Calu3 (cell line): ENCODE measurements around the gene VPS37D. TPM values are rescaled to one million over a fixed set of nuclear protein-coding genes. Genes with fewer than 3 reads are reported as not detected.

Source experiments
- BruUV-seq: library from RNA; stranded (reverse); fragments of 400-500 nt; replicated peaks from 2 replicates; lab custom pipeline; 2021; lab: Mats Ljungman, UMichigan
- CTCF ChIA-PET: fragments of 300-600 bp; sonication (Branson Sonifier 250); formaldehyde crosslinking; loops from one replicate; lab custom pipeline; 2022; ENCODE audit warnings: antibody characterized with exemption; lab: Charles Lee
- DNase-seq: peaks from one replicate; pipeline ENCODE4 v3.0.0; 2022
- H3K27ac Mint-ChIP-seq: one replicate; pipeline ENCODE4 v1.8.0; 2022; ENCODE audit warnings: mixed read lengths; ENCODE audit not compliant: unreplicated experiment
- H3K27me3 Mint-ChIP-seq: one replicate; pipeline ENCODE4 v1.8.0; 2022; ENCODE audit warnings: mixed read lengths; ENCODE audit not compliant: unreplicated experiment
- H3K36me3 Mint-ChIP-seq: one replicate; pipeline ENCODE4 v1.8.0; 2022; ENCODE audit warnings: mild to moderate bottlenecking, moderate library complexity, mixed read lengths; ENCODE audit not compliant: insufficient read depth, unreplicated experiment
- H3K4me1 Mint-ChIP-seq: one replicate; pipeline ENCODE4 v1.8.0; 2022; ENCODE audit warnings: mild to moderate bottlenecking, low read depth, mixed read lengths; ENCODE audit not compliant: unreplicated experiment
- H3K4me3 Mint-ChIP-seq: one replicate; pipeline ENCODE4 v1.8.0; 2022; ENCODE audit warnings: mild to moderate bottlenecking, low read depth, moderate library complexity, mixed read lengths; ENCODE audit not compliant: unreplicated experiment
- H3K9me3 Mint-ChIP-seq: one replicate; pipeline ENCODE4 v1.8.0; 2022; ENCODE audit warnings: low read depth, mixed read lengths; ENCODE audit not compliant: unreplicated experiment
- intact Hi-C: fragments of 100-400 bp; cut with micrococcal nuclease; formaldehyde crosslinking; loops from one replicate; pipeline ENCODE4 v1.10.0; 2022; ENCODE audit not compliant: unreplicated experiment
- total RNA-seq: library from RNA; stranded (reverse); gene quantifications from 2 replicates; pipeline ENCODE4 v1.2.3, GENCODE V29; 2022
- TF ChIP-seq, protein P1 (sequence below): fragments of 200-600 bp; IDR thresholded peaks from one replicate; pipeline ENCODE4 v1.8.0; 2022; ENCODE audit warnings: antibody characterized with exemption; ENCODE audit not compliant: unreplicated experiment

VPS37D gene
- total RNA-seq, 1 experiment from 2014 or later: 0.94 TPM

DNA sequence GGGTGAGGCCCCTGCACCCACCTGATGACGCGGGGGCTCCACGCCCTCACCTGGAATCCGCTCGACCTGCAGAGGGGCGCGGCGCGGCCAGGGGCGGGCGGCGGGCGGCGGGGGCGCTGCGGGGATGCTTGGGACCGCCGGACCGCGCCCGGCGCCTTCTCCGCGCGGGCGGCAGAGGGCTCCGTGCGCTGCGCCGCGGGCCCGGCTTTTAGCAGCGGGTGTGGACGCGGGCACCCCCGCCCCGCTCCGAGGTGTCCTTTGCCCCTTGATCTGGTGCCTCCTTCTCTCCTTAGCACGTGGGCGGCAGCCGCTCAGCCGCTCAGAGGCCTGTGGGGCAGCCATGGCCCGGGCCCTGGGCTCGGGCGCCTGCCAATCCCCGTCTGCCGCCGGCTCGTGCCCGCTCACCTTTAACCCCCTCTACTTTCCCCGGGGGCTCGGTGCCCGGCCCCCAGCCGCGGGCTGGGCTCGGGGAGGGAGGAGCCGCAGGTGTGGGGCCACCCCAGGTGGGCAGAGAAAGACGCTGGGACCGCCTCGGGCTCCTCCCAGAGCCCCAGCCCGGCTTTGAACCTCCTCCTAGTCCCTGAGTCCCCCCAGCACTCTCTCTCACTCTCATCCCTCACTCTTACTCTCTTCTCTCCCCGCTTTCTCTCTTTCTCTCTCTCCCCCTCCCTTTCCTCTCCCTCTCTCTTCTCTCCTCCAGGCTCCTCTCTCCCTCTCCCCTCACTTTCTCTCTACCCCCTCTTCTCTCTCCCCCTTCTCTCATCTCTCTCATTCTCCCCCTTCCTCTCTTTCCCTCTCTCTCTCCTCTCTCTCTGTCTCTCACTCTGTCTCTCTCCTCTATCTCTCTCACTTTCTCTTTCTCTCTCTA, 19.7 kb upstream of the VPS37D start:
- Mint-ChIP-seq H3K27me3 (peaks cover 54% of the 10 kb centered on the region), H3K4me1 (peaks cover 6% of the 10 kb centered on the region), H3K4me3 (peak overlapping the region; percentile 55), H3K36me3 (no peaks in the 10 kb centered on the region), H3K9me3 (no peaks in the 10 kb centered on the region), H3K27ac (no peak overlapping the region)
- CTCF ChIA-PET: no interaction called here
- BruUV-seq: no TSS peak
- intact Hi-C loops: no loop called here
- no peak for DNase-seq
- TF ChIP-seq, protein P1, sequence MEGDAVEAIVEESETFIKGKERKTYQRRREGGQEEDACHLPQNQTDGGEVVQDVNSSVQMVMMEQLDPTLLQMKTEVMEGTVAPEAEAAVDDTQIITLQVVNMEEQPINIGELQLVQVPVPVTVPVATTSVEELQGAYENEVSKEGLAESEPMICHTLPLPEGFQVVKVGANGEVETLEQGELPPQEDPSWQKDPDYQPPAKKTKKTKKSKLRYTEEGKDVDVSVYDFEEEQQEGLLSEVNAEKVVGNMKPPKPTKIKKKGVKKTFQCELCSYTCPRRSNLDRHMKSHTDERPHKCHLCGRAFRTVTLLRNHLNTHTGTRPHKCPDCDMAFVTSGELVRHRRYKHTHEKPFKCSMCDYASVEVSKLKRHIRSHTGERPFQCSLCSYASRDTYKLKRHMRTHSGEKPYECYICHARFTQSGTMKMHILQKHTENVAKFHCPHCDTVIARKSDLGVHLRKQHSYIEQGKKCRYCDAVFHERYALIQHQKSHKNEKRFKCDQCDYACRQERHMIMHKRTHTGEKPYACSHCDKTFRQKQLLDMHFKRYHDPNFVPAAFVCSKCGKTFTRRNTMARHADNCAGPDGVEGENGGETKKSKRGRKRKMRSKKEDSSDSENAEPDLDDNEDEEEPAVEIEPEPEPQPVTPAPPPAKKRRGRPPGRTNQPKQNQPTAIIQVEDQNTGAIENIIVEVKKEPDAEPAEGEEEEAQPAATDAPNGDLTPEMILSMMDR: no peak

DNA sequence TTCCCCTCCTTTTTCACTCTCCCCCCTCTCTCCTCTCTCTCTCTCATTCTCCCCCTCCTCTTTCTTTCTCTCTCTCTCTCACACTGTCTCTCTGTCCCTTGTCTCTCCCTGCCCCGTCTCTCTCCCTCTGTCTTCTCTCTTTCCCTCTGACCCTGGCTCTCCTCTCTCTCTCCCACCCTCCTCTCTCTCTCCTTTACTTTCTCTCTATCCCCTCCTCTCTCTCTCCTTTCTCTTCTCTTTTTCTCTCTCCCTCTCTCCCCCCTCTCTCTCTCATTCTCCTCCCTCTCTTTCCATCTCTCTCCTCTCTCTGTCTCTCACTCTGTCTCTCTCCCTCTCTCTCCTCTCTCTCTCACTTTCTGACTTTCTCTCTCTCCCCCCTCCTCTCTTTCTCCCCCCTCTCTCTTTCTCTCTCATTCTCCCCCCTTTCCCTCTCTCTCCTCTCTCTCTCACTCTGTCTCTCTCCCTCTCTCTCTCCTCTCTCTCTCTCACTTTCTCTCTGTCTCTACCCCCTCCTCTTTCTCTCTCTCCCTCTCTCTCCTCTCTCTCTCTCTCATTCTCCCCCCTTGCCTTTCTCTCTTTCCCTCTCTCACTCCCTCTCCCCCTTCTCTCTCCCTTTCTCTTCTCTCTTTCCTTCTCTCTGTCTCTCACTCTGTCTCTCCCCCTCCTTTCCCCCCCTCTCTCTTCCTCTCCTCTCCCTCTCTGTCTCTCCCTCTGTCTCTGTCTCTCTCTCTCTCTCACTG, 18.9 kb upstream of the VPS37D start:
- Mint-ChIP-seq H3K27ac (no peak overlapping the region), H3K36me3 (no peaks in the 10 kb centered on the region), H3K27me3 (peaks cover 54% of the 10 kb centered on the region), H3K4me1 (peaks cover 8% of the 10 kb centered on the region), H3K4me3 (peak overlapping the region; percentile 55), H3K9me3 (no peaks in the 10 kb centered on the region)
- BruUV-seq: no TSS peak
- intact Hi-C loops: no loop called here
- DNase-seq: no peak
- CTCF ChIA-PET: interaction anchor here (1.0 kb wide), 1 partner anchor 27 kb away, joined by 5 read pairs; no protein-coding TSS in a partner anchor
- TF ChIP-seq, protein P1: no peak

DNA sequence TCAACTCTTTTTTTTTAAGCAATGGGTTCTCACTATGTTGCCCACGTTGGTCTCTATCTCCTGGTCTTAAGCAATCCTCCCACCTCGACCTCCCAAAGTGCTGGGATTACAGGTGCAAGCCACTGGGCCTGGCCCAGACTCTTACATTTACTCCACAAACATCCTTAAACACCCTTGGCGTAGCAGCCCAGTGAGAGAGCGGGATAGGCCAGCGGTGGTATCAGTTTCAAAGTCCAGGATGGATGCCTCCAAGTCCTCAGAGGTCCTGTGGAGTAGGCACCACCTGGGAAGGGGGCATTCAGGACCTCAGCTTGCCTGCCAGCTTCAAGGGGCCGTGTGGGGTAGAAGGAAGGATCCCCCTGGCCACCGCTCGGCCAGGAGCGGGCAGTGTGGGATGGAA, 18.1 kb upstream of the VPS37D start:
- Mint-ChIP-seq H3K36me3 (no peaks in the 10 kb centered on the region), H3K9me3 (no peaks in the 10 kb centered on the region), H3K27me3 (peaks cover 54% of the 10 kb centered on the region), H3K4me3 (no peak overlapping the region), H3K4me1 (peaks cover 8% of the 10 kb centered on the region), H3K27ac (no peak overlapping the region)
- intact Hi-C loops: no loop called here
- DNase-seq: no peak
- TF ChIP-seq, protein P1: no peak
- CTCF ChIA-PET: interaction anchor here (1.0 kb wide), 1 partner anchor 28 kb away, joined by 5 read pairs; no protein-coding TSS in a partner anchor
- no TSS peak for BruUV-seq

DNA sequence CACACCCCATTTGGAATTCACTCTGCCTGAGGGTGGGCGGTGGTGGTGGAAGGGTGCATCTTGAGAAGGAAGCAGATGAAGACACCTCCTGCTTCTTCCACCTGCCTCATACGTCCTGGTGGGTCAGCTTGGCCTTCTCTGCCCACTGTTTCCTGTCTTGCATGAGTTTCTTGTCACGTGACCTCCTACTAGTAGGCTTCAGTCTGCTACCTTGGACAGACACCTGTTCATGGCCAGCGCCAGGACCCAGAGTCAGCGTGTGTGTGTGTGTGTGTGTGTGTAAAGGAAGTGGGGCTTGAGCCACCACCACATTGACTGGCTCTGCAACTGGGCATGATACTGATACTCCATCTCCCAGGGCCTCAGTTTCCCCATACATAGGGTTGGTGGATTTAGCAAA, 17.1 kb upstream of the VPS37D start:
- Mint-ChIP-seq H3K27ac (no peak overlapping the region), H3K4me3 (no peak overlapping the region), H3K36me3 (no peaks in the 10 kb centered on the region), H3K27me3 (peaks cover 51% of the 10 kb centered on the region), H3K9me3 (no peaks in the 10 kb centered on the region), H3K4me1 (peaks cover 8% of the 10 kb centered on the region)
- TF ChIP-seq, protein P1: no peak
- BruUV-seq: no TSS peak
- CTCF ChIA-PET: no interaction called here
- intact Hi-C loops: no loop called here
- DNase-seq: no peak
